Mesenchymal stem cell (in vitro differentiated cells and primary cell): ENCODE data around the gene CNOT1.

Source experiments
- DNase-seq: peaks from one replicate; pipeline ENCODE4 v3.0.0-alpha.2; 2013
- H2AFZ ChIP-seq: one replicate; pipeline ENCODE4 v1.6.1; 2013; ENCODE audit warnings: low read depth, mild to moderate bottlenecking, control low read depth, inconsistent platforms, low read length, moderate library complexity
- H2AK5ac ChIP-seq: 2 replicates; pipeline ENCODE4 v1.6.1; 2013; ENCODE audit warnings: low read length, moderate library complexity, mild to moderate bottlenecking, inconsistent platforms; ENCODE audit not compliant: severe bottlenecking
- H2BK120ac ChIP-seq: one replicate; pipeline ENCODE4 v1.6.1; 2013; ENCODE audit warnings: low read depth, mild to moderate bottlenecking, inconsistent platforms, low read length, moderate library complexity
- H2BK12ac ChIP-seq, 2 experiments: one replicate each; pipeline ENCODE4 v1.6.1; 2013; ENCODE audit warnings: inconsistent platforms in 2 of 2, low read length in 2 of 2, mild to moderate bottlenecking in 2 of 2, moderate library complexity in 2 of 2, control low read depth in 1 of 2
- H2BK15ac ChIP-seq: one replicate; pipeline ENCODE4 v1.6.1; 2013; ENCODE audit warnings: mild to moderate bottlenecking, low read depth, inconsistent platforms; ENCODE audit not compliant: poor library complexity, severe bottlenecking
- H2BK5ac ChIP-seq: 2 replicates; pipeline ENCODE4 v1.6.1; 2013; ENCODE audit warnings: low read depth, mild to moderate bottlenecking, low read length, control low read depth, inconsistent platforms; ENCODE audit not compliant: poor library complexity, severe bottlenecking
- H3K14ac ChIP-seq, 2 experiments: one replicate each; pipeline ENCODE4 v1.6.1; 2013; ENCODE audit warnings: inconsistent platforms in 2 of 2, low read length in 2 of 2, control low read depth in 1 of 2, mild to moderate bottlenecking in 1 of 2, moderate library complexity in 1 of 2
- H3K18ac ChIP-seq, 2 experiments: one replicate each; pipeline ENCODE4 v1.6.1; 2013; ENCODE audit warnings: inconsistent platforms in 2 of 2, low read length in 2 of 2, control low read depth in 1 of 2, low read depth in 1 of 2, mild to moderate bottlenecking in 1 of 2
- H3K23ac ChIP-seq, 2 experiments: one replicate each; pipeline ENCODE4 v1.6.1; 2013; ENCODE audit warnings: inconsistent platforms in 2 of 2, low read length in 2 of 2, mild to moderate bottlenecking in 2 of 2, moderate library complexity in 2 of 2, control low read depth in 1 of 2
- H3K27ac ChIP-seq: 2 replicates; pipeline ENCODE4 v1.5.1; 2013; ENCODE audit warnings: mild to moderate bottlenecking, moderate library complexity, low read length, control low read depth, inconsistent platforms; ENCODE audit not compliant: poor library complexity, severe bottlenecking
- H3K27me3 ChIP-seq, 2 experiments: 2 replicates each; pipeline versions ENCODE4 v1.6.1 to v1.7.0; 2013; ENCODE audit warnings: low read length in 2 of 2, mild to moderate bottlenecking in 2 of 2, moderate library complexity in 2 of 2, control low read depth in 1 of 2, inconsistent platforms in 1 of 2; ENCODE audit not compliant: control insufficient read depth in 1 of 2, insufficient read depth in 1 of 2
- H3K36me3 ChIP-seq, 2 experiments: 2 replicates each; pipeline versions ENCODE4 v1.6.1 to v1.7.0; 2013; ENCODE audit warnings: low read length in 2 of 2, control low read depth in 1 of 2, inconsistent platforms in 1 of 2, low read depth in 1 of 2, mild to moderate bottlenecking in 1 of 2; ENCODE audit not compliant: insufficient read depth in 2 of 2, control insufficient read depth in 1 of 2
- H3K4ac ChIP-seq, 2 experiments: one replicate each; pipeline ENCODE4 v1.6.1; 2013; ENCODE audit warnings: inconsistent platforms in 2 of 2, low read length in 2 of 2, mild to moderate bottlenecking in 2 of 2, moderate library complexity in 2 of 2, control low read depth in 1 of 2, low read depth in 1 of 2
- H3K4me1 ChIP-seq: 2 replicates; pipeline ENCODE4 v1.6.1; 2013; ENCODE audit warnings: low read depth, low read length, control low read depth; ENCODE audit not compliant: control insufficient read depth, insufficient read depth
- H3K4me2 ChIP-seq: 2 replicates; pipeline ENCODE4 v1.6.1; 2013; ENCODE audit warnings: low read length, mild to moderate bottlenecking, inconsistent platforms; ENCODE audit not compliant: poor library complexity, severe bottlenecking
- H3K4me3 ChIP-seq, 2 experiments: 2 replicates each; pipeline versions ENCODE4 v1.5.1 to v1.7.0; 2013; ENCODE audit warnings: low read length in 2 of 2, mild to moderate bottlenecking in 2 of 2, control low read depth in 1 of 2, low read depth in 1 of 2; ENCODE audit not compliant: insufficient read depth in 1 of 2
- H3K79me1 ChIP-seq: replicated peaks from 2 replicates; pipeline ENCODE4 v1.6.1; 2013; ENCODE audit warnings: mild to moderate bottlenecking, control low read depth, low read length, inconsistent platforms; ENCODE audit not compliant: poor library complexity, severe bottlenecking
- H3K9ac ChIP-seq: 2 replicates; pipeline ENCODE4 v1.7.0; 2013; ENCODE audit warnings: mild to moderate bottlenecking, low read length, moderate library complexity
- H3K9me3 ChIP-seq: 2 replicates; pipeline ENCODE4 v1.7.0; 2013; ENCODE audit warnings: mild to moderate bottlenecking, low read length; ENCODE audit not compliant: control insufficient read depth
- H4K8ac ChIP-seq: one replicate; pipeline ENCODE4 v1.6.1; 2013; ENCODE audit warnings: inconsistent platforms, mild to moderate bottlenecking, low read length, moderate library complexity
- H4K91ac ChIP-seq: one replicate; pipeline ENCODE4 v1.6.1; 2013; ENCODE audit warnings: mild to moderate bottlenecking, low read length, inconsistent platforms
- WGBS: methylation state at CpG from one replicate; pipeline ENCODE4 v1.1.7; 2013; ENCODE audit warnings: mixed read lengths; 5-methylcytosine and 5-hydroxymethylcytosine counted together

The CNOT1 gene

GRCh38 chr16:58635502-58635901 is 5.9 kb upstream of the CNOT1 start:
- WGBS, result 80% methylated on average over 4 of the region's 4 CpGs
- Histone ChIP-seq H3K36me3 (no peaks in the 10 kb centered on the region), H3K4me2 (no peak overlapping the region), H4K91ac (no peak overlapping the region), H3K23ac (no peak overlapping the region), H3K14ac (no peak overlapping the region), H2AFZ (no peak overlapping the region), H2BK15ac (no peak overlapping the region), H2BK5ac (no peak overlapping the region), H3K9ac (no peak overlapping the region), H3K4me3 (no peak overlapping the region), H4K8ac (no peak overlapping the region), H3K79me1 (no peaks in the 10 kb centered on the region), H2AK5ac (no peak overlapping the region), H2BK120ac (no peak overlapping the region), H2BK12ac (no peak overlapping the region), H3K4me1 (peaks cover 2% of the 10 kb centered on the region), H3K4ac (no peak overlapping the region), H3K9me3 (no peaks in the 10 kb centered on the region), H3K27me3 (no peaks in the 10 kb centered on the region), H3K18ac (no peak overlapping the region), H3K27ac (no peak overlapping the region)
- no peak for DNase-seq

DNA sequence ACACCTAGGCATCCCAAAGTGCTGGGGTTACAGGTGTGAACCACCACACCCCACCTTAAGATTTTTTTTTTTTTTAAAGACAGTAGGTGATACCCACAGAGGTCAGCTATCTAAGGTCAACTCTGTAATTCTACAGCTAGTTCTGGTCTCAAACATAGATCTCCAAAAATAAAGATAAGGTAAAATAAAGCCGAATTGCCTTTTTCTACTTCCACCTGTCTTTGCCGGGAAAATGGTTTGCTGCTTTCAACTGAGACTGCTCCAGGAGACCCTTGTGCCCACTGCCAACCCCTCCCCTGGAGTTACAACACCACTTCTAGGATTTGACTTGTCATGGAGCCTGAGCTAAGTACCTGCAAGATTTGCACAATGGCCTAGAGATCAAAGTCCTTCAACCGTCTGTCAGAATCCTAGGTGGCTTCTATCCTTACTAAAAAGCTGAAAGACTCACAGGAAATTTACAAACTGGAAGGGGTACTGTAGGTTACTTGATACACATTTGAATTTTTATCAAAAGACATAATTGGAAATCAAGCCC is 4.7 kb upstream of the CNOT1 start:
- Histone ChIP-seq H3K9me3 (no peaks in the 10 kb centered on the region), H3K27me3 (no peaks in the 10 kb centered on the region), H4K8ac (no peak overlapping the region), H3K4ac (no peak overlapping the region), H2BK120ac (no peak overlapping the region), H2BK15ac (no peak overlapping the region), H2AFZ (no peak overlapping the region), H3K4me3 (no peak overlapping the region), H4K91ac (no peak overlapping the region), H3K36me3 (no peaks in the 10 kb centered on the region), H3K18ac (no peak overlapping the region), H2AK5ac (no peak overlapping the region), H3K4me2 (no peak overlapping the region), H3K23ac (no peak overlapping the region), H3K9ac (no peak overlapping the region), H2BK12ac (no peak overlapping the region), H2BK5ac (no peak overlapping the region), H3K14ac (no peak overlapping the region), H3K79me1 (no peaks in the 10 kb centered on the region), H3K27ac (no peak overlapping the region), H3K4me1 (peaks cover 2% of the 10 kb centered on the region)
- no peak for DNase-seq
- 89% methylated on average over 2 of the region's 3 CpGs for WGBS

DNA sequence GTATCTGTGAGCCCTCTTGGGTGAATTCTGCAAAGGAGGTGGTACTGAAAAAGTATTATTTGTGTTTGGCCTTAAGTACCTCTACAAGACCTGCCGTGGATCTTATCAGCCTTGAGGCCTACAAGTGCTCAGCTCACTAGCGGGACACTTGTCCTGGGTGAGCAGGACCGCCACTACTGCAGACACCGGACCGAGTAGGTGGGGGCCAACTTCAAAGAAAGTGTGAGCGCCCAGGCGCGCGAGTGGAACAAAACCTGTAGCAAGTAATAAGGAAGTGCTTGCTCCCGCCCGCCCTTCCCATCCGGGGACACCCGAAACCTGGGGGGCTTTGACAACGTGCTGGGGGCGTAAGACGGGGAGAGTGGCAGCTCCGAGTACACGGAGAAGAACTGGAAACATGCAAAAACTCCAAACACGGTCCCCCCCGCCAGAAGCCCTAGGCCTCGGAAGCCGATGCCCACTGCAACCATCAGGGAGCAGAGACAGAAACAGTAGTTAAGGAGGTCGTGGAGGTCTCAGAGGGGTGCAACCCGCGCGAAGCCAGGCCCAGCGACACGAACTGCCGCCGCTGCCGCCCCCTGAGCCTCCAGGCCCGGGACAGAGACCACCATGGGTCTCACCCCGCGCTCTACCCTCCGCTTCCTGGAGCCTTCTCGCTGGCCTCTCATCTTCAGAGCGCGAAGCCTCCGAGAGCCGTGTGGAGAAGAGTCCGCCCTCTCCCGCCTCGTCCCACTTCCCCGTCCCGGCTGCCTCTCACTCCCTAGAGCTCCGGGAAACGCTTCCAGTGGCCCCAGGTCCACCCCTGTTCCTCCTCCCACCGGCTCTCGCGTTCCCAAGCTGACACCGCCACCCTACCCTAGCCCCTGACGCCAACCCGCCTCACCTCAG is 537 bp downstream of the CNOT1 start:
- H4K91ac ChIP-seq, result peak overlapping the region; percentile 78
- peak overlapping the region; percentile 84 to 90 for H3K4me3 ChIP-seq
- no peaks in the 10 kb centered on the region for H3K27me3 ChIP-seq
- H3K27ac ChIP-seq, result peak overlapping the region; percentile 95
- under 1% methylated on average over 43 of the region's 53 CpGs for WGBS
- H2BK120ac ChIP-seq, result peak overlapping the region; percentile 51
- H3K23ac ChIP-seq, result peak overlapping the region in 1 of 2 experiments; percentile 87
- H3K14ac ChIP-seq, result peak overlapping the region; percentile 2 to 97
- H3K4me2 ChIP-seq, result peak overlapping the region; percentile 48
- H3K4me1 ChIP-seq, result peaks cover 3% of the 10 kb centered on the region
- peak; percentile 49 for DNase-seq
- H3K79me1 ChIP-seq, result no peaks in the 10 kb centered on the region
- H3K36me3 ChIP-seq, result peaks cover 5 to 9% of the 10 kb centered on the region in 2 experiments
- H2AFZ ChIP-seq, result peak overlapping the region; percentile 70
- no peak overlapping the region for H2AK5ac ChIP-seq
- peak overlapping the region; percentile 69 for H2BK5ac ChIP-seq
- peak overlapping the region; percentile 57 for H4K8ac ChIP-seq
- peak overlapping the region; percentile 63 to 95 for H3K4ac ChIP-seq
- H2BK15ac ChIP-seq, result peak overlapping the region; percentile 30
- no peaks in the 10 kb centered on the region for H3K9me3 ChIP-seq
- no peak overlapping the region for H2BK12ac ChIP-seq
- peak overlapping the region; percentile 81 to 99 for H3K18ac ChIP-seq
- H3K9ac ChIP-seq, result peak overlapping the region; percentile 97

GRCh38 chr16:58624209-58624608 is 5.4 kb downstream of the CNOT1 start:
- H2AFZ ChIP-seq, result no peak overlapping the region
- WGBS, result 89% methylated on average over 6 of the region's 7 CpGs
- H2BK120ac ChIP-seq, result no peak overlapping the region
- H2BK15ac ChIP-seq, result no peak overlapping the region
- DNase-seq, result no peak
- H3K27ac ChIP-seq, result no peak overlapping the region
- no peak overlapping the region for H3K14ac ChIP-seq
- H3K4me2 ChIP-seq, result no peak overlapping the region
- peaks cover 23 to 47% of the 10 kb centered on the region in 2 experiments for H3K36me3 ChIP-seq
- no peak overlapping the region for H2BK12ac ChIP-seq
- H3K4me3 ChIP-seq, result no peak overlapping the region
- no peak overlapping the region for H4K91ac ChIP-seq
- H3K23ac ChIP-seq, result no peak overlapping the region
- no peak overlapping the region for H3K9ac ChIP-seq
- H3K4me1 ChIP-seq, result peaks cover 3% of the 10 kb centered on the region
- H3K79me1 ChIP-seq, result peaks cover 1% of the 10 kb centered on the region
- H2AK5ac ChIP-seq, result no peak overlapping the region
- no peak overlapping the region for H3K4ac ChIP-seq
- no peaks in the 10 kb centered on the region for H3K27me3 ChIP-seq
- no peak overlapping the region for H2BK5ac ChIP-seq
- H4K8ac ChIP-seq, result no peak overlapping the region
- H3K9me3 ChIP-seq, result no peaks in the 10 kb centered on the region
- H3K18ac ChIP-seq, result no peak overlapping the region
